ENCODE measurements around the gene RUFY3.
A peak's percentile ranks its signal among the peaks of the same experiment; 100 is the strongest.
"Not testable (repeated sequence)": the region's sequence is repeated elsewhere in the genome, so short reads cannot be mapped to it uniquely, and the experiment has no call there.

Gene RUFY3

DNA sequence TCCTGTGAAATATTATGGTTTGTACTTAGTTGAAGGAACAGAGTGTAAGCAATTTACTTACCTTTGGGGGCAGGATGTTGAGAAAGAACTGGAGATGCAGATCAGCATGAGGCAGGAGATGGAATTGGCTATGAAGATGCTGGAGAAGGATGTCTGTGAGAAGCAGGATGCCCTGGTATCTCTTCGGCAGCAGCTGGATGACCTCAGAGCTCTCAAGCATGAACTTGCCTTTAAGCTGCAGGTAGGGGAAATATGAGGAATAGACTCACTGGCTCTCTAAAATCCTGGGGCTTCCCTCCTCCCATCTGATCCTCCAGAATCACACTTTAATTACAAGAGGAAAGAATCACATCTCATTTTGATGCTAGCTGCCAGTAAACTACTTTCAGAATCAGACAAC, 67.0 kb downstream of the RUFY3 start:
- DNase-seq (ENCODE audit: low read depth) = no peak

DNA sequence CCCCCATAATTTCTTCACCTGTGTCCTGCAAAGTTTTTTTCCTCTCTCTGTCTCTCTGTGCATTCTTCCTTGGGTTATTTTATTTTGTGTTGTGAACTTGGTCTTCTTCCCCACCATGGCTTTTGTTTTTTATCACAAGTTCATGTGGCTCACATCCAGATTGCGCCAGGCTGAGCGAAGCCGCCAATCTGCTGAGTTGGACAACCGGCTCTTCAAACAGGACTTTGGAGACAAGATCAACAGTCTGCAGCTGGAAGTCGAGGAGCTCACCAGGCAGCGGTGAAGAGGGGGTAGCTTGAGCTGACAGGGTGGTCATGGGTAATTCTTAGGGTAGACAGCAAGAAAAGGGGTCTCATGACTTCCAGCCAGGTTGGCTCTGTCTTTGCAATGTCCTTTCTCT, 71.9 kb downstream of the RUFY3 start:
- no peak for DNase-seq (ENCODE audit: low read depth)

DNA sequence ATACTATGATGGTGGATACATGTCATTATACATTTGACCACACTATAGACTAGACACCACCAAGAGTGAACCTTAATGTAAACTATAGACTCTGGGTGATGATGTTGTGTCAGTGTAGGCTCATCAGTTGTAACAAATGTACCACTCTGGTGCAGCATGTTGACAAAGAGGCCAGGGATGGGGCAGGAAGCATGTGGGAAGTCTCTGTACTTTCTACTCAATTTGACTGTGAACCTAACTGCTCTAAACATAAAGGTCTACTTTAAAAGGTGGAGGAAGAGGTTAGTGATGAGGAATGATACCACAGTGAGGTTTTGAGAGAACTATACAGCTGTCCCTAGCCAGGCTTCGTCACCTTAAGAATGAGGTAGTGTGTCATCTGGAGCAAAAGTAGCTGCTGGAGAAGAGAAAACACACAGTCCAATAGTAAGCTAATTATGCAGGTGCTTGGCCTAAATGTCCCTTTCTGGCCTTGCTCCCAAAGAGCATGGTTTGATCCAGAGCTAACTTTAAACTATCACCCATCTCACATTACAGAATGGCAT, 79.6 kb downstream of the RUFY3 start:
- no peak for DNase-seq (ENCODE audit: low read depth)

DNA sequence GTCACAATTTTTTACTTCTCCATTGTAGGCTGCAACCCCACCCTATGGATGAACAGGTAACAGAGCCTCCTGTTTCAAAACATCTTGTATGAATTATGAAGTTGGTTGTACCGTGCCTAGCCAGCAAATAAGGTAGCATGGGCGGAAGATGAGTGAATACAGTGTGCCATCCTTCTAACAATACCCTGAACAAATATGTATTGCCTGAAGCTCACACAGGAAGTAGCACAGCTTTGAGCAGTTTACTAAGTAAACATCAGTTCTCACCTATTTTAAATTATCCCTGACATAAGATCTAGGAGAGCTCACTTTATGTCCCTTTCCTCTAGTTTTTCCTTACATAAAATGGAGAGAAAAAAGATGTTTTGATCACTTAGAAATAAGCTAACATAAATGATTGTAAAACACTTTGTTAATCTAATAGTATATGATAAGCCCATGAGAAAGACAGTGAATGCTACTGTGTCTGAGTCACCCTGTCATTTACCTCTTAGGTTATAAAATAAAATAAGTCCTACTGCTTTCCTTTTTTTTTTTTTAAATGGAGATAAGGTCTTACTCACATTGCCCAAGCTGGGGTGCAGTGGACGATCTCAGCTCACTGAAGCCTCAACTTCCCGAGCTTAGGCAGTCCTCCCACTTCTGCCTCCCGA, 81.3 kb downstream of the RUFY3 start:
- no peak for DNase-seq (ENCODE audit: low read depth)

DNA sequence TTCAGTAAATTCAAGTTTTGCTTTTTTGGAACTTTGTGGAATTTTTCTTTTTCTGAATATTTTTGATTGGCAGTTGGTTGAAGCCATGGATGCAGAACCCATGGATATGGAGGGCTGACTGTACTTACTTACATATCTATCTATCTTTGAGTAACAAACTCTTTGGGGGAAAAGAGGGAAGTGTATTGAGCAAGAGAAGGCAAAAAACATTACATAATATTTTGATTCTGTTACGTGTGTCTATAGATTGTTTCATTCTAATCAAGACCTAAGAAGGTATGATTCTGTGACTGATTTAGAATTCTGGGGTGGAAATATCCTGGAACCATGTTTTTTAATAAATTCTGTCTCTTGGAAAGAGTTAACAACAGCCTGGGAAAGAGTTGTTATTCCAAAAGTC, 86.4 kb downstream of the RUFY3 start:
- DNase-seq (ENCODE audit: low read depth) = no peak

DNA sequence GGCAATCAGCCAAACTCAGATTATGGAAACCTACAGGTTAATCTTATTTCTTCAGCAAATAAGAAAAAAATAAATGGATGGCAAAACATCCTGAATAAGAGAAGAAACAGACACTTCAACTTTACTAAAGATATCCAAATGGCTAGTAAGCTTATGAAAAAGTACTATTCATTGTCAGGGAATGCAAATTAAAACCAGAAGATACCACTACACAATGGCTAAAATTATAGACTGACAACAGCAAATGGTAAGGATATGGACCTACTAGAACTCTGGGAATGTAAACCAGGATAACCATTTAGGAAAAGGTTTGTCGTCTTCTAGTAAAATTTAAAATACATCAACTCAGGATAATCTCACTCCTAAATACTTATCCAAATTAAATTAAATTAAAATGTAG, 93.6 kb downstream of the RUFY3 start:
- DNase-seq (ENCODE audit: low read depth) = no peak

DNA sequence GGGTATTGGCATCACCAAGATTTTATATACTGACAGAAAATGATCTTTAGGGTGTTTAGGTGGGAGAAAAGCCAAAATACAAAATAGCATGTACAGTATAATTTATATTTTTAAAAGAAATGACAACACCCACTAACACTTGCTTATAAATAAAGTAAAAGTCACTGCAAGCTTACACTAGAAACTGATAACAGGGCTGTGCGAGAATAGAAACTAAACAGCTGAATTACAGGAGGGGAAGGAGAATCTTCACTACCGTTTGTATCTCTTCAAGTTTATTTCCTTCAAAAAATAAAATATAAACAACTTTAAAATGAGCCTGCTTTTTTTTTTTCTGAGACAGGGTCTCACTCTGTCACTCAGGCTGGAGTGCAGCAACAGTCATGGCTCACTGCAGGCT, 95.1 kb downstream of the RUFY3 start:
- DNase-seq (ENCODE audit: low read depth) = no peak

DNA sequence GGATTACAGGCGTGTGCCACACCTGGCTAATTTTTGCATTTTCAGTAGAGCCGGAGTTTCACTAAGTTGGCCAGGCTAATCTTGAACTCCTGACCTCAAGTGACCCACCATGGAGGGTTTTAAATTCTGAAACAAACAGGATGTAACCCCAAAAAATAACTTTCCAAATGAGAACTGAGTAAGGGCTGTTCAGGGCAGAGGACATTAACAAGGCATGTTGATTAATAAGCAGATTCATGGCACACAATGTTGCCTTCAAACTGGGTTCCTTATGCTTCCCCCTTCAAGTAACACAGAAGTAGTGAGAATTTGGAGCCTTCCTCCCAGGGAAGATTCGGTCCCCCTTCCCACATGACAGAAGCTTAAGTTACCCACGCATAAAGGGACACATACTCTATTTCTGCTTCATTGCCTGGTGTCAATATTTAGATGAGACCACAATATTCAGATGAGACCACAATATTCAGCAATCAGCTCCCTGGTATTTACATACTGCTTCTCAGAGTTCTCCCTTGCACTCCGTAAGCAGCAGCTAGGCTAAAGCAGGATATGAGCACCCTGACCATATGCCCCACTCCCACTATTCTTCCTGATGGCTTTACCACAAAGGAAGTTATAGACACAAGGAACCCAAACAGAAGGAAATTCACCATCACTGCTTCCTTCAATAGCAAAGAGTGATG, 96.5 kb downstream of the RUFY3 start:
- no peak for DNase-seq (ENCODE audit: low read depth)

DNA sequence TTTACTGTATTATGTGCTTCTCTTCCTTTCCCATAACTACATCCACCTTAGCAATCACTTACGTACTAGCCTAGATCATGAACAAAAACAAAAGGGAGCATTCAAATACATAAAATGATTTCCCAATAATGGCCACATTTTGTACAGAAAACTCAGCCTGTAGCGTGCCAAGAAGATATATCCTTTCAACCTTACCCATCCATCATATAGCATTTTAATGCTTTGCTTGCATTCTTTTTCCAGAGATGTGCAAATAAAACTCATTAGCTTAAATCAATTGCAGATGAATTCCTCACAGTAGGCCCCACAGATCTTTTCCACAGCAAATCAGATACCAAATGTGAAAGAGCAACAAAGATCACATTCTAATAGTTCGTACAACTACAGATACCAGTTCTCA, 97.2 kb downstream of the RUFY3 start:
- no peak for DNase-seq (ENCODE audit: low read depth)

DNA sequence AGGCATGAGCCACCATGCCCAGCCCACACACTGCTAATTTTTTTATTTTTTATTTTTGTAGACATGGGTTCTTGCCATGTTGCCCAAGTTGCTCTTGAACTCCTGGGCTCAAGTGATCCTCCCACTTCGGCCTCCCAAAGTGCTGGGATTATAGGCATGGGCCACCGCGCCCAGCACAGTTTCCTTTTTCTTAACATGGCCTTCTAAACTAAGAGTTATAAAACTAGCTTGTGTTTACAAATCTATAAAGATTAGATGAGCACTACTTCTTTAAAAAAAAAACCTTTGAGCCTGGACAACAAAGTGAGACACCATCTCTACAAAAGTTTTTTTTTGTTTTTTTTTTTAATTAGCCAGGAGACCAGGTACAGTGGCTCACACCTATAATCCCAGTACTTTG, 107.3 kb downstream of the RUFY3 start:
- DNase-seq (ENCODE audit: low read depth) = no peak

DNA sequence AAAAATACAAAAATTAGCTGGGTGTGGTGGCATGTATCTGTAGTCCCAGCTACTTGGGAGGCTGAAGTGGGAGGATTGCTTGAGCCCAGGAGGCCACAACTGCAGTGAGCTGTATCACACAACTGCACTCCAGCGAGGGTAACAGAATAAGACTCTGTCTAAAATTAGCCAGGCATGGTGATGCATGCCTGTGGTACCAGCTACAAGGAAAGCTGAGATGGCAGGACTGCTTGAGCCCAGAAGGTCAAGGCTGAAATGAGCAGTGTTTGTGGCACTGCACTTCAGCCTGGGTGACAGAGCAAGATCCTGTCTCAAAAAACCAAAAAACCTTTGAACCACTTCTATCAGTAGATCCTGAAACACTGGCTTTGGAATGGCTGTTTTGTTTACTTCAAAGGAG, 107.7 kb downstream of the RUFY3 start:
- no peak for DNase-seq (ENCODE audit: low read depth)

DNA sequence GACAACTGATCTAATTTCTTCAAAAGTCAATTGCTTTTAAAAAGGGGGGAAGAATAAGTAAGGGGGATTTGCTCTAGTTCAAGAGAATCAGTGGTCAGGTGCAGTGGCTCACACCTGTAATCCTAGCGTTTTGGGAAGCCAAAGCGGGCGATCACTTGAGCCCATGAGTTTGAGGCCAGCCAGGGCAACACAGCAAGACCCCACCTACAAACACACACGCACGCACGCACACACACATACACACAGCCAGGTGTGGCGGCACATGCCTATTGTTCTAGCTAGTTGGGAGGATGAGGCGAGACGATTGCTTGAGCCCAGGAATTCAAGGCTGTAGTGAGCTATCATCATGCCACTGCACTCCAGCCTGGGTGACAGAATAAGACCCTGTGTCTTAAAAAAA, 108.3 kb downstream of the RUFY3 start:
- DNase-seq (ENCODE audit: low read depth) = no peak

DNA sequence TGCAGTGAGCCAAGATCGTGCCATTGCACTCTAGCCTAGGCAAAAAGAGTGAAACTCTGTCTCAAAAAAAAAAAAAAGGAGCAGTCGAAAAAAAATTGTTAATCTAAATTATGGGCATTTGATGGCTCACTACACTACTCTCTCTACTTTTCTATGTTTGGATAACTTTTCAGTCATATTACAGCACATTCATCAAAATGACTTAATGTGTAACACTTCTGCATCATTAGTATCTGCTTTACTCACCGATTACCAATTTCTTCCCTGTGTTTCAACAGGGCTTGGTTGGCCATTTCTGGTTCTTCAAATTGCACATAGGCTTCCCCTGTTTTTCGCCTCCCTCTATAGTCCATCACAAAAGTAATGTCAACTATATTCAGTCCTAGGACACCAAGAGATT, 109.5 kb downstream of the RUFY3 start:
- no peak for DNase-seq (ENCODE audit: low read depth)

DNA sequence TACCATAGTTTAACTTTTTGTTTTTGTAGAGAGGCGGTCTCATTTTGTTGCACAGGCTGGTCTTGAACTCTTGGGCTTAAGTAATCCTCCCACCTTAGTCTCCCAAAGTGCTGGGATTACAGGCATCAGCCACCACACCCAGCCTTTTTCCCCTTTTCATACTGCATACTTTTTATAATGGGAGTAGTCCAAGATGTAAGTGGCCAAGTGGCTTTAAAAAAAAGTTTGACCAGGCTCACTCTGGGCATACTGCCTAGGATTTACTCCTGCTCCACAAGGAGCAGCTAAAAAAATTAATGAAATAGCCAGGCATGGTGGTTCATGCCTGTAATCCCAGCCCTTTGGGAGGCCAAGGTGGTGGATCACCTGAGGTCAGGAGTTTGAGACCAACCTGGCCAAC, 111.9 kb downstream of the RUFY3 start:
- no peak for DNase-seq (ENCODE audit: low read depth)

DNA sequence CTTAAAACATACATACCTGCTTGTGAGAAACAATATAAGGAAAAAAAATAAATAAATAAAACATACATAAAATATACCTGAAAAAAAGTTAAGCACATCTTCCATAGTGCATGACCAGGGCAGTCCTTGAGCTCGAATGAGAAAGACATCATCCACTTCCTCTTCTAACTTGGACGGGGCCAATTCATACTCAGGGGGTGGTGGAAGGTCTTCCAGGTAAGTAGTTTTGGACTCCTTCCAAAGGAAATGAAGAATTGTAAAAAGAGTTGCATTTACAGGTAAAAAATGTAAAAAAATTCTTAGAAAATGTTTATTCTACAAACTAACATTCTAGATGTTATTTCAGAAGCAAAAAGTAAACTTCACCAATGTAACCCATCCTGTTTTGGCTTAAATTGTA, 114.3 kb downstream of the RUFY3 start:
- DNase-seq (ENCODE audit: low read depth) = no peak

DNA sequence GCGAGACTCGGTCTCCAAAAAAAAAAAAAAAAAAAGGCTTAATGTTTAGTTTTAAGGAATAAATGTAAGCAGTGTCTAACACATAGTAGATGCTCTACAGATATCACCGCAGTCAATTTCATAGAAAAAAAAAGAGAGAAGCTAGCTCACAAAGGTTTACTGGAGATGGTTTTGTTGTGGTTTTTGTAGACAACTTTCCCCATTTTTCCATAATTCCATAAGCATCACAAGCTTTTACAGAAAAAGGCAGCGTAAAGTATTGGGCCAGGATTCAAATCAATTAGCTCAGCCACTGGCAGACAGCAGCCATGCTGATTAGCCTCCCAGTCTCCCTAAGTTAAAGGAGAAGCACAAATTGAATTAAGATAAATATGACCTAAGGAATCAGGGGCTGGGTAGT, 116.4 kb downstream of the RUFY3 start:
- no peak for DNase-seq (ENCODE audit: low read depth)

DNA sequence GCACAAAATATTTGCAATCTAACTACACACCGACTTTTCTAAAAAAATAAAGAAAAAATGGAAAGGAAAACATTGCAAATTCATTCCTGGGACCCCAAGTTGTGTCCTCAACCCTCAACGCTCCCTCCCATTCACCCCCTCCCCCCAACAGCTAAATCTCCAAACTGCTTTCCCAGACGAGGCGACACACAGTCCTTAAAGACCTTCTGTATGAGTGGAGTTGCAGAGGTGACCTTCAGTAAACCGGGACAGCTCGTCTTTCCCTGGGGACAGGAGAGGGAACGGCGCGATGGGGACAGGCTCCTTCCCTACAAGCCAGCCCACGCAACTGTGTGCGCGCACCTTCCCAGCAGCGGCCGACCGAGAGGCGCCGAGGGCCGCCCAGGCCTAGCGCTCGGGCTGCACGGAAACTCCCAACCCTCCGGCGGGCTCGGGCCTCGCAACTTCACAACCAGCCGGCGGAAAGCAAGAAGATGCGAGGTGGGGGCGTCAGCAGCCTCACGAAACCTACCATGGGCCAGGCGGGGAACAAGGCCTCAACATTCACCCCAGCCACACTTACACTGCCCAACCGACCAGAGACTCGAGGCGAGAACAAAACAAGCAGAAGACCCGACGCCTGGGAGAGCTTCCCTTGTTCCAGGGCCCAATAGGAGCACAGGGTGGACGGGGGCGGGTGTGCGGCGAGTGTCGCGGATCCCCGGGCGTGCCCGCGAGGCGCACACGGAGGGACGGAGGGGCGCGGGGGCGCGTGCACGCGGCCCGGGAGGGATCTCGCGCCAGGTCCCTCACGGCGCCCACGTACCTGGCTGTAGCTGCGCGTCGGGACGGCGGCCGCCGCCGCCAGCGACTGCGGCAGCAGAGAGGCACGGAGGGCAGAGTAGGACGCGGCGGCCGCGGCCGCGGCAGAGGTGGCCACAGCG, 117.2 kb downstream of the RUFY3 start:
- peak; percentile 15 for DNase-seq (ENCODE audit: low read depth)

DNA sequence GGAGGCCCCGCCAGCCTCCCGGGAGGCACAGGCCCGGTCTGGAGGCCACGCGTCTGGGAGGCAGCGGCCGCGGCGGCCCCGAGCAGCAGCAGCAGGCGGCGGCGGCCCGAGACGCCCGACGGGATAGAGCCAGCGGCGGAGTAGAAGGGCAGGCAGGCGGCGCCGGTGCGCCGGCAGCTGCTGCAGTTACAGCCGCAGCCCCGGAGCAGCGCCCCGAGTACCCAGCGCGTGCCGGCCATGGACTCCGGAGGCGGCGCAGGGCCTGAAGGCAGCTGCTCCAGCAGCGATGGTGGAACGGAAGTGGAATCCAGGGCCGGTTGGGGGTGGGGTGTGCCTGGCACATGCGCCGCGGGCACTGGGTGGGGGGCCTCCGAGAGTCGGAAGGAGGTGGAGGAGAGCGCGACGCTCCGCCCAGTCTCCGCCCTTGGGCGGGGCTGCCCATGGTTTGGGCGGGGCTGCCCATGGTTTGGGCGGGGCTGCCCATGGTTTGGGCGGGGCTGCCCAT, 117.9 kb downstream of the RUFY3 start, which contains the start of gene GRSF1:
Gene GRSF1, minus strand, starts transcription at position 302 of the 505 bp plus-strand sequence. Its CDS starts 63 bp downstream, at position 239.
- peak; percentile 58 for DNase-seq (ENCODE audit: low read depth)

DNA sequence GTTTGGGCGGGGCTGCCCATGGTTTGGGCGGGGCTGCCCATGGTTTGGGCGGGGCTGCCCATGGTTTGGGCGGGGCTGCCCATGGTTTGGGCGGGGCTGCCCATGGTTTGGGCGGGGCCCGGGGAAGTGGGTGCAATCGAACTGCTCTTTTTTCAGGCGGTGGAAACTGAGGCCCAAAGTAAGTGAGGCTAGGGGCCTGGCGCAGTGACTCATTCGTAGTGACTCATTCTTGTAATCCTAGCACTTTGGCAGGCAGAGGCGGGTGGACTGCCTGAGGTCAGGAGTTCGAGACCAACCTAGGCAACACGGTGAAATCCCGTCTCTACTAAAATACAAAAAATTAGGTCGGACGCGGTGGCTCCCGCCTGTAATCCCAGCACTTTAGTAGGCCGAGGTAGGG, 118.4 kb downstream of the RUFY3 start:
- not testable (repeated sequence) for DNase-seq (ENCODE audit: low read depth)

DNA sequence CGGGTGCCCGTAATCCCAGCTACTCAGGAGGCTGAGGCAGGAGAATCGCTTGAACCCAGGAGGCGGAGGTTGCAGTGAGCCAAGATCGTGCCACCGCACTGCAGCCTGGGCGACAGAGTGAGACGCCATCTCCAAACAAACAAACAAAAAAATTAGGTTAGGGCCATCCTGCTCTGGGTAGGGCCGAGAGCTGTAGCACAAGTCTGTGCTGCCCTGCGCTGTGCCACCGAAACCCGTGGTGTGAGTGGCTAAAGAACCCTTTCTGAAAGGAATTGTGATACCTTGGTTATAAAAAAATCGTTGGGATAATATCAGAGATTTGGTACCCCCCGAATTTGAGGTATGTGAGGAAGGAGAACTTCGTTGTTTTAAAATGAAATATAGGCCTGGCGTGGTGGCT, 118.9 kb downstream of the RUFY3 start:
- not testable (repeated sequence) for DNase-seq (ENCODE audit: low read depth)

DNA sequence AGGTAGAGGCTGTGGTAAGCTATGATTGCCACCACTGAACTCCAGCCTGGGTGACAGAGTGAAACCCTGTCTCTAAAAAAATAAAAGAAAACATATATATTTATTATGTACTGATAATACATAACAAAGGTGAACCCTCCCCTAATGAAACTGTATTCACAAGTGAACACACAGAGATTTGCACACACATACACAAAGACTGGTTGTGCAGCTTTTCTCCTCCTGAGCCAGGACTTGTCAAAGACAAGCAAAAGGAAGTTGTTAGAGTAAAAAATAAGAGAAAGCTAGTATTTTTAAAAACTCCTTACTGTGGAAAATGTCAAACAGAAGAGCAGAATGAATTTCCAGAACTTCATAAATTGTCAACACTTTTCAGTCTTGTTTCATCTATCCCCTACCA, 119.4 kb downstream of the RUFY3 start:
- DNase-seq (ENCODE audit: low read depth) = no peak

DNA sequence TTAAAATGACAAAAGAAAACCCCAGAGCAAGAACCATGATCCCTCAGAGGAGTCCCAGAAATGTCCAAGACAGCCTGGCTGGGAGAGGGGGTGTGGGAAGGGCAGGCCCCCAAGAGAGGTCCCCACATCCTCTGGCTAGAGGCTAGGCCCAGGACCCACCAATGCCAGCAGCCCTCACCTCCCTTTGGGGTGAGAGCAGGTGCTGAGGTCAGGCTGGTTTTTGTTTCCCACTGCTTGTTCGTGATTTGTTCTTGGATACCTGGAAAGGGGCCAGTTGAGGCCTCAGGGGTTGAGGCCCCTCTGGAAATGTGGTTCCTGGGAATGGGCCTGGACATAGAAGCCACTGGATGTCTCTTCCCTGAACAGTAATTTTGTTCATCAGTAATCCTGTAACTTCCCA, 120.2 kb downstream of the RUFY3 start:
- no peak for DNase-seq (ENCODE audit: low read depth)

All from HS-5 (cell line).